T-cell (primary cell): Measurements from ENCODE around the gene MFN1. TPM values are rescaled to one million over a fixed set of nuclear protein-coding genes. Genes with fewer than 3 reads are reported as not detected.

Experiments used
- ATAC-seq, 4 experiments: fragments of 200-7000 bp in 3 of 4; fragments of 150-1000 bp in 1 of 4; cut with Tn5 transposase; replicated peaks in 1 of 4; 1 replicate in 3 of 4; 2 replicates in 1 of 4; pipeline ENCODE4 v1.10.0; 2021; ENCODE audit warnings: moderate library complexity in 3 of 4, mild to moderate bottlenecking in 2 of 4, moderate number of reproducible peaks in 1 of 4
- CTCF ChIA-PET, 2 donors: fragments of 300-600 bp; sonication (Branson Sonifier 250); formaldehyde crosslinking; loops; one replicate each; lab custom pipeline; 2022; ENCODE audit warnings: antibody characterized with exemption in 2 of 2; lab: Charles Lee
- POLR2A ChIA-PET, 2 donors: fragments of 300-600 bp; sonication (Branson Sonifier 250); formaldehyde crosslinking; loops; one replicate each; lab custom pipeline; 2022; ENCODE audit warnings: antibody characterized with exemption in 2 of 2; lab: Charles Lee
- DNase-seq, 35 experiments: peaks; one replicate each; pipeline versions ENCODE4 v3.0.0 to v3.0.0-alpha.2; 2013 to 2023
- H3K27ac ChIP-seq: one replicate; pipeline ENCODE4 v1.5.1; 2013; ENCODE audit warnings: low read length
- H3K27me3 ChIP-seq, 2 experiments: replicated peaks in 1 of 2; 1 replicate in 1 of 2; 2 replicates in 1 of 2; pipeline versions ENCODE4 v1.6.1 to v1.7.0; 2013; ENCODE audit warnings: low read length in 1 of 2, mixed read lengths in 1 of 2; ENCODE audit not compliant: control insufficient read depth in 2 of 2, insufficient read depth in 2 of 2; ENCODE audit errors: extremely low read depth in 1 of 2
- H3K36me3 ChIP-seq, 2 donors: 1 replicate in 1 of 2; 2 replicates in 1 of 2; pipeline versions ENCODE4 v1.6.1 to v1.7.0; 2013; ENCODE audit warnings: low read length in 1 of 2; ENCODE audit not compliant: control insufficient read depth in 2 of 2, insufficient read depth in 1 of 2; ENCODE audit errors: extremely low read depth in 1 of 2
- H3K4me1 ChIP-seq, 2 experiments: 1 replicate in 1 of 2; 2 replicates in 1 of 2; pipeline versions ENCODE4 v1.6.1 to v1.7.0; 2013; ENCODE audit warnings: low read length in 2 of 2, mixed read lengths in 1 of 2; ENCODE audit not compliant: insufficient read depth in 2 of 2, control insufficient read depth in 1 of 2; ENCODE audit errors: extremely low read depth in 1 of 2
- H3K4me3 ChIP-seq, 2 donors: 1 replicate in 1 of 2; 2 replicates in 1 of 2; pipeline versions ENCODE4 v1.5.1 to v1.7.0; 2013; ENCODE audit warnings: mild to moderate bottlenecking in 2 of 2, low read length in 1 of 2, moderate library complexity in 1 of 2; ENCODE audit not compliant: control insufficient read depth in 1 of 2; ENCODE audit errors: extremely low read depth in 1 of 2
- H3K9me3 ChIP-seq: 2 replicates; pipeline ENCODE4 v1.7.0; 2013
- H3K27ac Mint-ChIP-seq, 2 donors: one replicate each; pipeline ENCODE4 v1.8.0; 2020 to 2021; ENCODE audit warnings: mild to moderate bottlenecking in 2 of 2, mixed read lengths in 2 of 2
- H3K27me3 Mint-ChIP-seq, 2 donors: one replicate each; pipeline ENCODE4 v1.8.0; 2021 to 2022; ENCODE audit warnings: mixed read lengths in 2 of 2
- H3K36me3 Mint-ChIP-seq: one replicate; pipeline ENCODE4 v1.8.0; 2021; ENCODE audit warnings: mixed read lengths
- H3K4me1 Mint-ChIP-seq, 3 donors: one replicate each; pipeline ENCODE4 v1.8.0; 2020 to 2022; ENCODE audit warnings: mixed read lengths in 3 of 3, mild to moderate bottlenecking in 1 of 3
- H3K4me3 Mint-ChIP-seq, 3 donors: one replicate each; pipeline ENCODE4 v1.8.0; 2020 to 2022; ENCODE audit warnings: mild to moderate bottlenecking in 3 of 3, mixed read lengths in 3 of 3, moderate library complexity in 3 of 3
- H3K9me3 Mint-ChIP-seq, 3 donors: one replicate each; pipeline ENCODE4 v1.8.0; 2020 to 2022; ENCODE audit warnings: mixed read lengths in 3 of 3
- WGBS: methylation state at CpG from one replicate; pipeline ENCODE4 v1.1.5; 2013; ENCODE audit warnings: missing lambda C conversion rate; ENCODE audit not compliant: insufficient coverage; 5-methylcytosine and 5-hydroxymethylcytosine counted together
- total RNA-seq, 35 experiments: library from RNA in 6 of 35; stranded (reverse) in 6 of 35; fragments of 120-200 nt in 1 of 35; gene quantifications; one replicate each; pipeline versions ENCODE4 v1.2.1 to v1.2.4 and lab custom pipeline; 2013 to 2026

Gene MFN1
- 10 to 100 TPM; 38.8 to 44.4 (median 40.7) TPM for total RNA-seq
- 52.5 TPM for total RNA-seq (2013)
- total RNA-seq (lab: John Stamatoyannopoulos, UW) = 31.8 to 90.2 (median 66.8) reads per million in 29 experiments

- POLR2A ChIA-PET = interaction anchor here in 1 of 2 donors (0.6 to 0.8 kb wide), 2 partner anchors 23 to 311 kb away, joined by 4 to 9 read pairs; no protein-coding TSS in a partner anchor
- H3K9me3 ChIP-seq = no peaks in the 10 kb centered on the region
- H3K4me1 Mint-ChIP-seq = peaks cover 17 to 34% (median 33%) of the 10 kb centered on the region in 3 donors
- peak within 1 kb of the TSS; percentile 88 to 97 for H3K4me3 ChIP-seq
- peaks cover 0 to 19% of the 10 kb centered on the region in 2 donors for H3K36me3 ChIP-seq
- H3K27ac Mint-ChIP-seq = peak within 1 kb of the TSS; percentile 93 to 98
- DNase-seq = peak; percentile 71 to 94 (median 87)
- H3K4me3 Mint-ChIP-seq = peak within 1 kb of the TSS; percentile 98 to 99 (median 98)
- H3K27me3 Mint-ChIP-seq = no peaks in the 10 kb centered on the region
- no peaks in the 10 kb centered on the region for H3K27me3 ChIP-seq
- H3K27ac ChIP-seq = peak within 1 kb of the TSS; percentile 68
- H3K4me1 ChIP-seq = peaks cover 10 to 27% of the 10 kb centered on the region in 2 experiments
- CTCF ChIA-PET = interaction anchor here in 1 of 2 donors (1.3 to 1.4 kb wide), 2 partner anchors 24 to 258 kb away, joined by 4 to 6 read pairs; no protein-coding TSS in a partner anchor
- H3K36me3 Mint-ChIP-seq = peaks cover 11% of the 10 kb centered on the region
- H3K9me3 Mint-ChIP-seq = no peaks in the 10 kb centered on the region
- WGBS = under 1% methylated on average over 46 of the region's 63 CpGs
- peak; percentile 98 to 99 (median 99) for ATAC-seq
These were observed at the start of gene MFN1 for GRCh38 chr3:179347345-179348194. Gene MFN1 (plus strand): TSS chr3:179347709. CDS start chr3:179348852, 1,143 bp downstream.

- no peak overlapping the region for H3K4me3 Mint-ChIP-seq
- no peak for ATAC-seq
- H3K27ac ChIP-seq = no peak overlapping the region
- H3K4me1 ChIP-seq = no peaks in the 10 kb centered on the region
- H3K27me3 ChIP-seq = peaks cover 0 to 2% of the 10 kb centered on the region in 2 experiments
- peaks cover 0 to 8% (median 4%) of the 10 kb centered on the region in 3 donors for H3K9me3 Mint-ChIP-seq
- H3K27me3 Mint-ChIP-seq = peaks cover 8 to 12% of the 10 kb centered on the region in 2 donors
- DNase-seq = no peak
- H3K4me3 ChIP-seq = no peak overlapping the region
- WGBS = 78% methylated on average over 1 of the region's 5 CpGs
- no peak overlapping the region for H3K27ac Mint-ChIP-seq
- no peaks in the 10 kb centered on the region for H3K4me1 Mint-ChIP-seq
- H3K36me3 Mint-ChIP-seq = no peaks in the 10 kb centered on the region
- no peaks in the 10 kb centered on the region for H3K36me3 ChIP-seq
- ChIA-PET POLR2A (no interaction called here), CTCF (interaction anchor here in 1 of 2 donors (0.6 to 1.0 kb wide), 2 partner anchors 233 to 240 kb away, joined by 4 read pairs; no protein-coding TSS in a partner anchor)
- no peaks in the 10 kb centered on the region for H3K9me3 ChIP-seq
These were observed 49.4 kb upstream of the MFN1 start for GRCh38 chr3:179297971-179298725.

- POLR2A ChIA-PET = no interaction called here
- CTCF ChIA-PET = interaction anchor here in 1 of 2 donors (1.0 kb wide), 1 partner anchor 235 kb away, joined by 4 read pairs; no protein-coding TSS in a partner anchor
- Mint-ChIP-seq H3K9me3 (peaks cover 0 to 8% (median 4%) of the 10 kb centered on the region in 3 donors), H3K4me1 (no peaks in the 10 kb centered on the region), H3K27ac (no peak overlapping the region), H3K27me3 (peaks cover 8 to 12% of the 10 kb centered on the region in 2 donors), H3K4me3 (no peak overlapping the region), H3K36me3 (no peaks in the 10 kb centered on the region)
- Histone ChIP-seq H3K9me3 (no peaks in the 10 kb centered on the region), H3K27me3 (peaks cover 0 to 2% of the 10 kb centered on the region in 2 experiments), H3K36me3 (no peaks in the 10 kb centered on the region), H3K4me1 (no peaks in the 10 kb centered on the region), H3K27ac (no peak overlapping the region), H3K4me3 (no peak overlapping the region)
- DNase-seq (no peak), ATAC-seq (no peak)
- WGBS = no CpG with 5 or more reads among the region's 2 CpGs
These were observed 48.2 kb upstream of the MFN1 start for GRCh38 chr3:179299316-179299715.

- no peak for ATAC-seq
- no peaks in the 10 kb centered on the region for H3K36me3 Mint-ChIP-seq
- peaks cover 0 to 8% (median 4%) of the 10 kb centered on the region in 3 donors for H3K9me3 Mint-ChIP-seq
- ChIA-PET POLR2A (no interaction called here), CTCF (no interaction called here)
- H3K27ac ChIP-seq = no peak overlapping the region
- DNase-seq = no peak
- no peak overlapping the region for H3K4me3 ChIP-seq
- peaks cover 0 to 3% of the 10 kb centered on the region in 2 experiments for H3K27me3 ChIP-seq
- no peaks in the 10 kb centered on the region for H3K36me3 ChIP-seq
- peaks cover 4 to 9% of the 10 kb centered on the region in 2 donors for H3K27me3 Mint-ChIP-seq
- no peaks in the 10 kb centered on the region for H3K9me3 ChIP-seq
- no peak overlapping the region for H3K4me3 Mint-ChIP-seq
- no peaks in the 10 kb centered on the region for H3K4me1 ChIP-seq
- no peaks in the 10 kb centered on the region for H3K4me1 Mint-ChIP-seq
- 80% methylated on average over 4 of the region's 5 CpGs for WGBS
- no peak overlapping the region for H3K27ac Mint-ChIP-seq
These were observed 47.4 kb upstream of the MFN1 start for GRCh38 chr3:179299999-179300613.

DNA sequence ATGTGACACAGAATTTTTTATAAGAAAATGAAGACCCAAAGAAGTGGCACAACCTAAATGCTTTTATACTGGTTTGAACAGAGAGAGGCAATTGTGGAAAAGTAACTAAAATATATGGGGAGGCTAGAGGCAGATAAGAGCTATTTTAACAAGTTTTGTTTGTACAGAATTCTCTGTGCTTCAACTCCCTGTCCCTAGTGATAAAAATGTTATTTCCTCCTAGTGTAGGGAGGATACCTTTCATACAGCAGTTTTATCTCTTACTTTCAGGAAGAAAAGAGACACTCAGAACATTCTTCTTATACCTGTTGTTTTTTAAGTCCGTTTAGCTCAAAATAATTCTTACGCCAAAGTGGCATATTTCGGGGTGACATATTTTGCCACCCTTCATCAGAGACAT is 45.9 kb upstream of the MFN1 start:
- Histone ChIP-seq H3K36me3 (no peaks in the 10 kb centered on the region), H3K9me3 (no peaks in the 10 kb centered on the region), H3K4me1 (no peaks in the 10 kb centered on the region), H3K4me3 (no peak overlapping the region), H3K27ac (no peak overlapping the region), H3K27me3 (peaks cover 0 to 8% of the 10 kb centered on the region in 2 experiments)
- Mint-ChIP-seq H3K4me3 (no peak overlapping the region), H3K9me3 (peaks cover 0 to 8% (median 4%) of the 10 kb centered on the region in 3 donors), H3K27ac (no peak overlapping the region), H3K4me1 (no peaks in the 10 kb centered on the region), H3K36me3 (no peaks in the 10 kb centered on the region), H3K27me3 (peaks cover 0 to 6% of the 10 kb centered on the region in 2 donors)
- ChIA-PET CTCF (no interaction called here), POLR2A (interaction anchor here in 1 of 2 donors (0.6 kb wide), 1 partner anchor 1281 kb away, joined by 3 read pairs; no protein-coding TSS in a partner anchor)
- no CpG with 5 or more reads among the region's 3 CpGs for WGBS
- DNase-seq = no peak
- no peak for ATAC-seq
